SIG-M5 treated with dmso at 0.1 percent for 504 hours (cell line): Measurements from ENCODE around the gene BCAS3.

Experiments used
- DNase-seq: peaks from one replicate; lab custom pipeline; 2025; ENCODE audit not compliant: unreplicated experiment; lab: John Stamatoyannopoulos, UW

Gene BCAS3

DNA sequence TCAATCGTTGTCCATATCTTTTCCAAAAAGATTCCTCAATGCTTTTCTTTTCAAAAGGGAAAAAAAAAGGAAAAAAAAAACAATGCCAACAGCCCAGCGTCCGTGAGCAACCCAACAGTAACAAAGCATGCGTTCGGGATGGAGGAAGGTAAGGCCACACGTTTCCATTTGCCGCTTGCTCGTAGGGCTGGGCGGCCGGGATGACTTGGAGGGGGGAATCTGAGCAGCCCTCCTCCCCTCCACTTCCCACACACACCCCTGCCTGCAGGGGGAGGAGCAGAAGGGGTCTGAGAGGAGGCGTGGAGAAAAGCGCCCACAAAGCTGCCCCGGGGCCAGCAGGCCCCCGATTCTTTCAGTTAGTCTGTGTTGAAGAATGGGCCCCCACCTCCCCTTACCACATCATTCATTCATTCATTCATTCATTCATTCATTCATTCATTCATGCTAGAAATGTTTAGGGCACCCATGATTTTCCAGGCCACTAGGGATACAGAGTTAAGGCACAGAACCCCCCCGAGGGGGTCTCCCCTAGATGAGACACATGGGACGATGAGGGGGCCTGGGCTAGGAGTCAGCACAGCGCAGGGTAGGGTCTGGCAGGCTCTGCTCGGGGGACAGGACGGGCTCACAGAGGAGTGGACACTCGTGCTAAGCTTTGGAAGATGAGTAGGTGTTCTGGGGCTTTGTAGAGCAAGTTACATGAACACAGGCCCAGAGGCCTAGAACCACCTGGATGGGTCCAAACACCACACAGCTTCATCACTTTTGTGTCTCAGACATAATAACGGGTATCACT is 711.1 kb downstream of the BCAS3 start:
- no peak for DNase-seq

DNA sequence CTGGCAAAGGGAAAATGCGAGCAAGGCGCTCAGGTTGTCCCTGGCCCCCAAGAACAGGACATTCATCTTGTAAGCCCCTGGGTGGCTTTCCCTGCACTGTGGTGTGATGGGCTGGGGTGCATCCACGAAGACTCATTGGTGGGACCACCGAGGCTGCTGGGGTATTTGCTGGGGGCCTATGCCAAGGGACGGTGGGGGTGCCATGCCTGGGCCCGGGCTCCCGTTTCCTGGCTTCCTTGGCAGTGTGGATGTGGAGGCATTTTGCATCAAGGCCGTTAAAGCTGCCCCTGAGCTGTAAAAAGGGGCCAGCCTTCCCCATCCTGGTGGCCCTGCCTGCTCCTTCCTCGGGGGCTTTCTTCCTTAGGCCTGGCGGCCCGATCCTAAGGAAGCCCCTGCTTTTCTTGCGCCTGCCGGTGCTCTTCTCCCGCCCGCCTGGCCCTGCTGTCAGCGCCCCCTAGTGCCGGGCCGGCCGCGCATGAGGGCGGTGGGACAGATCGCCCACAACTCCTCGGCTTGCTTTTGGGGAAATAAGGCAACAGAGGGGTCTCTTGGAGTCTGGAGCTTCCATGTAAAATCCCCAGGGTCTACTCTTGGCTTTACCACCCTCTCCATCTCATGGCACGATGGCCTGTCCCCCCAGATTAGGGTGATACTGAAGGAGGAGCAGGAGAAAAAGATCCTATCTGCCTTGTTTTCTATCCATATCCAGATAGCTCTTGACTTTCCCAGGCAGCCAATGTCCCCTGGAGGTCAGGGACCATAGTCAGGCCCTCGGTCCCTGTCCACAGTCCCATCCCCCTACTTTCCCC is 712.2 kb downstream of the BCAS3 start:
- peak; percentile 64 for DNase-seq

DNA sequence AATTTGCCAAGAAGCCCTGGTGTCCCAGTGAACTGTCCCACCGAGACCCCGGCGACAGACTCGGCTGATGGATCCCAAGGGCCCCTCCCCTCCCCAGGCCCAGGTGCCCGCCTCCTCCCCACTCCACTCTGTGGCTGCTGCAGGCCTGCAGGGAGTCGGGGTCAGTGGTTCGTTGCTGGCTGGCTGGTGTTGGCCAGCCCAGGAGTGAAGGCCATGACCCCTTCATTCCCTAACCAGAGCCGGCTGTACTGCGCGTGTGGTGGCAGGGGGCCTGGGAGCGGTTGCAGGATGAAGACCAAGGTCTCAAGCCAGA is 712.8 kb downstream of the BCAS3 start:
- no peak for DNase-seq

DNA sequence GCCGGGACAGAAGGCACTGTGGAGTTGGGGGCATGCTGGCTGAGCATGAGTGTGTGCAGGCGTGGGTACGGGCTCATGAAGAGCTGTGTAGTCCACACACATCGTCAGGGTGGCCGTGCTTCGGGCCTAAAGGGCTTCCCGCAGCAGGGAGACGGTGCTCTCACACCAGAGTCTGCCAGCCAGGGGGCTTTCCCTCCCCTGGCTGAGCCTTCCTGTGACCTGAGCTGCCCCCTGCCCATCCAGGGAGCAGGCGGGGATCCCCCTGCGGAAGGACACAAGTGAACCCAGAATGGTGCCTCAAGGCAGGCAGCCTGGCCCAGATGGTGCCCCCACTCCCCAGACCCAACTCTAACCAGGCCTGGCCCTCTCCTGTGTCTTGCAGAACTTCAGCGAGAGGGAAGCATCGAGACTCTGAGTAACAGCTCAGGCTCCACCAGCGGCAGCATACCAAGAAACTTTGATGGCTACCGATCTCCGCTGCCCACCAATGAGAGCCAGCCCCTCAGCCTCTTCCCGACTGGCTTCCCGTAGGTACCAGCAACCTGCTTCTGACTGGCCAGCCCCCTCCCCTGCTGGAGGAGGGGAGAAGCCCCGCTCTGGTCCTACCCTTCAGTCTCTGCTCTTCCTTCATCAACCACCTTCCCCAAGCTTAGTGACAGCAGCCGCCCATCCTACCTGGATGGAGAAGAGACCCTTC is 714.1 kb downstream of the BCAS3 start:
- DNase-seq = no peak

DNA sequence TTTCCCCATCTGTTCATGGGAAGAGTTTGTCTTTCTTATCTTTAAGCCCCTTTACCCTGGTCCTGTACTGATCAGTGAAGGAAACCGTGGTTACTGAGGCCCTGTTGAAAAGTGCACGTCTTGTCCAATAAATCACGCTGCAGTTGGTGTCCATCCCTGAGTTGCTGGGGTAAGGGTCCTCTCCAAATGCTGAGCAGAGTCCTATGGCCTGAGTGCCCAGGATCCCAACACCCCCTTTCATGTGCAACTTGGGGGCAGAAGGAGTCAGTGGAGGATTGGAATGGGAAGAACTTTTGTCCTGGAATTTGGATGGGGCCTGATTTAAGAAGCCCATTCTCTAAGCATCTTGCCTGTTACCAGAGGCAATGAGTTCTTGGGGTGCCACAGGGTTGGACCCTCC is 715.0 kb downstream of the BCAS3 start:
- DNase-seq = no peak

DNA sequence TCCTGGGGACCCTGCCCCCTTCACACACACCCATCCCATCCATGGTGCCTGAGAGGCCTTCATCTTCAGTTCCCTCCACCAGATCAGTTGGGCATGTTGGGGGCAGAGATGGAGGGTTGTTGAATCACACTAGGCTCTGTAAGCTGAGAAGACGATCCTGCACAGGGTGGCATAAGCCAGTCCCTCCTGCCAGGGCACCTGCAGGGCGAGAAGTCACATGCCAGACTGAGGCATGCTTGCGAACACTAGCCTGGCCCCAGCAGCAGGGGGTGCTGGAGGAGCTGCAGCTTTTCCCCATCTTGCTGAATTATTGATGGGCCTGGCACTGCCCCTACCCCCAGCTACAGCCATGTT is 715.9 kb downstream of the BCAS3 start:
- peak; percentile 100 for DNase-seq

DNA sequence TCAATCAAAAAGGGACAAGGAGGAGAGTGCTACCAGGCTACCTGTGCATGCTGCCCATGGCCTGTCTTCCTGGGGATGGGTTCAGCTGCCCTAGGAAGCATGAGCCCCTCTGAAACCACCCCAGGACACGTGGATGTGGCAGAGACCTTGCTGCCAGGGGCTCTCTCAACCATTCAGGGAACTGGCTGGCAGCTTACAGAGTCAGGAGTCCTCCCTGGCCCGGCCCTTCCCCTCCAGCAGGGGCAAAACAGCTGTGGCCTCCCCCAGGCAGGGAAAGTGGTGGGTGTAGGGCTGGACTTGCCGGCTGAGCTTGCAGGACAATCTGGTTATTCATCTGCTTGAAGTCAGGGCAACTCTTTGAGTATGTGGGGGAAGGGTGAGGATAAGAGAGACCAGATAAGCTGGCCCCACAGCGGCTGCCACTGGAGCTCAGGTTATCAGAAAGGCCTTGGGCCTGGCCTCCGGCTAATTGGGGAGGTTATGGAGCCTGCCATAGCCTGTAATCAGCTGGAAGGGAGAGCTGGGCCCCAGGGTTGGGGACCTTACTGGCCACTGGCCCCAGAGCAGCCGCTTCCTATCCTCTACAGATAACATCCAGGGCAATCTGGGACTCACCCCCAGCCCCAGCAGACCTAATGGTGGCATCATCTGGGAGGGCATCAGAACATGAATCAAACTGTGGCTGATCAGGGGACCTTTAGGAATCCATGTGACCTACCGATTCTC is 716.4 kb downstream of the BCAS3 start:
- DNase-seq = peak; percentile 80

DNA sequence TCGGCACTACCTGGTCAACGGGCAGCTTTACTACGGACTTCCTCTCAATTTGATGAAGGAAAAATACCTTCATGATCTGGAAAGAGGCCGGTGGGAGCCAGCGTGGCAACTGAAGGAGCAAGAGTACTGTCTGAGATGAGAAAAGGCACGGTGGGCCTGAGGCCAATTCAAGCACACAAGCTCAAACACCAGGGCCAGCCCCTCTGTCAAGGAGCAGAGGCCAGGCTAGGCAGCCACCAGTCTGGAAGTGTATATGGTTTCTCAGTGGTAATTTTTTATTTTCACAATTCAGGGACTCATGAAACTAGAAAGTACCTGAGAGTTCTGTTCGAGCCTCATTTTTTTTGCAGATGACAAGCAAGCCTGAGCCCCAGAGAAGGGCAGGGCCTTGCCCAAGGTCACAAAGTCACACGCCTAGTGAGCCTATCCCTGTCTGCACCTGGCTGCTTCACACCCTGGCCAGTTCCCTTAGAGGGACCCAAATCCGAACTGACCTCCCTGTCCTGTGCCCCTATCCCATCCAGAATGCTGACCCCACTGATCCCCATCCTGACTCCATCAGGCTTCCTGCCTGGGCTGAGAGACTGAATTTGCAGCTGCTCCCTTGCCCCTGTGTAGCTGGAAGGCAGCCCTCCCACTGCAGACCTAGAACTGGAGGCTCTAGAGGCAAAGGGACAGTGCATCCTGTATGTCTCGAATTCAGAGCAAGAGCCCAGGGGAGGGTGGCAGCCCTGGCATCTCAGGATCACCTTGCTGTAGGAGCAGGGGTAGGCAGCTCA is 717.2 kb downstream of the BCAS3 start:
- DNase-seq = no peak

DNA sequence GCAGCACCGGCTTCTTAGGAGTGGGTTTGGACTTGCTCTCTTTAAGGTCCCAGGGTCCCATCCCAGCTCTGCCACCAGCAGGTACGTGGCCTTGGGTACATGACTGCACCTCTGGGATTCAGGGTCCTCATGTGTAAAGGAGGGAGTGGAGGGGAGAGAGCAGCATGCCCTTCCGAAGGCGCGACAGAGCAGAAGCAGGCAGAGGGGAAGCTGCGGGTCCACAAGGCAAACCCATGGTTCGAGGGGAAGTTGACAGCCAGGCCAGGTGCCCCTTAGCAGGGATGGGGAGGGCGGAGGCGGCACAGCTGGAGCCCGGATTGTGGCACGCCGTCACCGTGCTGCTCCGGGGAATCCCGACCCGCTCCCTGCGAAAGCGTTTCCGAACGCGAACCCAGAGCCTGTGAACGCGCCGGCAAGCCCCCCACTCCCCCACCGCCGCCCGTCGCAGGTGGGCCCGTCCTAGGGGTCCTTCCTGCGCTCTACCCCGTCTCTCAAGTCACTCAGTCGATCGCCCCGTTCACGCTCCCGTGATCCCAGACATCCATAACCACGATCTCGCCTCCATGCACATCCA is 717.8 kb downstream of the BCAS3 start:
- no peak for DNase-seq

DNA sequence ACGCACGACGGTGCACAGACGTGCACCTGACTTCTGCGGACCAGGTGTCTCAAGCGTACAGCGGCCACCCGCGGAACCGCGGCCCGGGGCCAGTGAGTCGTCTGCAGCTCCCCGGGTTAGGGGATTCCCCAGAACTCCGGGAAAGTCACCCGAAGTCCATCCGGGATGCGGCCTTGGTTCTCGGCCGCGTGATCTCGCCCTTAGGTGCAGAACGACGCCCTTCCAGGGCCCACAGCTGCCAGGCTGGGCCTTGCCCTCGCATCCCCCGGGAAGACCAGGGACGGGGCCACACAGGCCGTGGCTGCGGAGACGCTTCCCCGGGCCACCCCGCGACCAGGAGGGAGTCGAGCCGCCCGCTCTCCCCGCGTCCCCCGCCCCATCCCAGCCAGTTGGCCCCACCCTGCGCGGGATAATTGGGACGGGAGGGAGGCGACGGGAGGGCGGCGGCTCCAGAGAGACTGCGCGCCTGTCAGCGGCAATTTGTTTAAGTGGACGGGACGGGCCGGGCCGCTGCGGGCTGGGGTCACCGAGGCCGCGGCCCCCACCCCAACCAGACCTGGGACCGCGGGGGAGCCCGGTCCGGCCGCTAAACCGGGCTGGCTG is 718.4 kb downstream of the BCAS3 start:
- no peak for DNase-seq

DNA sequence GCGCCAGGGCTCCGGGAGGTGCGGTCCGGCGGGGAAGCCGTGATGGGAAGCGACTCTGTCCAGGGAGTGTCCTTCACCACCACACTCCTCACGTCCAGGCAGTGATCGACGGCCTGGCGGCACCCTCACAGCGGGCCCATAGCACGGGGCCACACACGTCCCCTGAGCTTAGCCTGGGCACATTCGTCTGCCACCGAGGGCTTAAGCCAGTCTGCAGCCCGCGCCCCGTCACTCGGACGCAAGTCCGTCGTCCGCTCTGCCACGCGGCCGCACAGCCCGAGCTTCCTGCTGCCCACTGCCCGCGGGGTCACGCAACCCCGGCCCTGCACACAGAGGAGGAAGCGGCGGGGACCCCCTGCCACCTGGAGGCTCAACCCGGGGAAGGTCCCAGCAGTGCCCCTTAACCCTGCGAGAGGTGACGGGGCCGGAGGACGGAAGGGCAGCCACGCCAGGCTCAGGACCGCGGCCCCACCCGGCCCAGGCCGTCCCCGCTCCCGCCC is 719.0 kb downstream of the BCAS3 start:
- no peak for DNase-seq

DNA sequence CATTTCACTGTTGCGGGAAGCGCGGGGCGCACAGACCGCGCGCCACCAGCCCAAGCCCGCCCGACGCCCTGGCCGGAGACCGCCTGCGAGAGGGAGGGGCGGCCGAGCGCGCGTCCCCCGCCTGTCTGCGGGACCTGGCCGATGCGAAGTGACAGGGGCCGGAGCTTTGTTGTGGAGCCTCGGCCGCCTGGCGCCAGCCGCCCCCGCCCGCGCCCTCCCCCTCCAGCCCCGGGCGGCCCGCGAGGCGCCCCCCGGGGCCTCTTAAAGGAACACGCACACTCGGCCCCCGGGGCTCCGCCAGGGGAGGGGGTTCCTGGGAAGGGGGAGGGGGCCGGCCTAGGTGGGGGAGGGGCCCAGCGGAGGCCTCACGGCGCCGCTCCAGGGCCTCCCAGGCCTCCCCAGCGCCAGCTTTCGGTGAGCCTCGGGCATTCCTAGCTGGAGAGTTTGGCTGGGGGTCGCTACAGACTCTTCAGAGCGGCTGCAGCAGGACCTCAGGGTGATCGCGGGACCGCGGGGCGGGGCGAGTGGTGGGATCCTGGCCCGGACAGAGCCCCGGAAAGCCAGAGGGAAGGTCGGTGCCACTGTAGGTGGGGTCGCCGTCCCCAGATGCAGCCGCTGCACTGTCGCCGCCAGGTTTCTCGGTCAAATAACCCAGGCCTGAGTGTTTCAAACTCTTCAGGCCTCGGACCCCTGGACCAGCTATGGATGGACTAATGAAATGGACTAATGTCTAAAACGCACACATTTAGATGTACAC is 719.6 kb downstream of the BCAS3 start:
- DNase-seq = no peak

DNA sequence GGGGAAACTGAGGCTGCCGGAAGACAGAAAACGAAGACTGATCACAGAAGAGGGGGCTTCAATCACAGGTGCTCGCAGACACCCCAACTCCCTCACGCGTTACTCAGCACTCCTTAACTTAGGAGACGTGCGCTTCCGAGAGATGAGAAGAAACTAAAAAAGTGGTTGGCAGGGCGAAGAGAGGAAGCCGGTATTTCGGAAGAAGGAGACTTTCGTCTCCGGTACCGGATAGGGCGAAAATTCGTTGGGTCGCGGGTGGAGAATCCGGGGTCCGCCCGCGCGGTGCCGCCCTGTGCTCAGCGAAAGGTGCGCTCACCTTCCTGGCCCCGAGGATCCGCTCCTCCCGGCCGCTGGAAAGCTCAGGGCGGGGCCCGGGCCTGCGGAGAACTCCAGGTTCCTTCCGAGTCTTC is 721.1 kb downstream of the BCAS3 start:
- DNase-seq = no peak

DNA sequence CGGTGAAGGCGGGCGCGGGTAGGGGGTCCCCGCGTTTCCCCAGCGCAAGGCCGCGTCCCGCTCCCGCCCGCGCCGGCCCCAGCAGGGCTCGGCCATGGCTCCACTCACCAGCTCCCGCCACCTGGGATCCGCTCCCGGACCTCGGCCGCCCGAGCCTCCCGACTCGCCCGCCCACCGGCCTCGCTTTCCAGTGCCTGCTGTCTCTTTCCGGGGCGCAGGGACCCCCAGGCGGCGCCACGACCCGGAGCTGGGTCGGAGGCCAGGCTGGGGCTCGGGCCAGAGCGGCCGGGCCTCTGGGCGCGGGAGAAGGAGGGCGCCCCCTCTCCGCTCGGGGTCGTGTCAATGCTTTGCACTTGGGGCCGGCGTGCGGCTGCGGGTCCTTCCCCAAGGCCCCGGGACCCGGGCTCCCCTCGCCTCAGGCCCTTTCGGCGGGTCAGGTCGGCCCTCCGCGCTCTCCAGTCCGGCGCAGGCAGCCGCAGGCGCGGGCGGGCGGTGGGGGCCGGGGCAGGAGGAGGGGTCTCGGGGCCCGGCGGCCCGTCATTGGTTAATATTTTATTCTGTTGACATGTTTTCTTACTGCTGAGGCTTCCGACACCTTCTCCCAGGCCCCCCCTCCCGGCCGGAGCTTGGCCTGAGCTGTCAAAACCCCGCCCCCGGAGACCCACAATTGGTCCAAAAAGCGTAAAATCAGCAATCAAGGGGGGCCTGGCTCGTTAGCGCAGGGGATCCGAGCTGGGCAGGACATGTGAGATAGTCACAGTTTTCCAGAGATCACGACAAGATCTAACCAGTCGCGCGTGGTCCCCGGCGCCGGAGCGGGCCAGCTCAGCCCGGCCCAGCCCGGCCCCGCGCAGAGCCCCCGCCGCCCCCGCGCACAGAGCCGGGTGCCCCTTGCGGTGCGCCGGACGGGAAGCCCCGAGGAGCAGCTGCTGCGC is 721.7 kb downstream of the BCAS3 start, which contains the start of gene TBX2:
Gene TBX2 (plus strand): TSS at position 713 of the 935 bp plus-strand sequence. CDS start 334 bp downstream, outside the sequence.
- DNase-seq = peak; percentile 97

DNA sequence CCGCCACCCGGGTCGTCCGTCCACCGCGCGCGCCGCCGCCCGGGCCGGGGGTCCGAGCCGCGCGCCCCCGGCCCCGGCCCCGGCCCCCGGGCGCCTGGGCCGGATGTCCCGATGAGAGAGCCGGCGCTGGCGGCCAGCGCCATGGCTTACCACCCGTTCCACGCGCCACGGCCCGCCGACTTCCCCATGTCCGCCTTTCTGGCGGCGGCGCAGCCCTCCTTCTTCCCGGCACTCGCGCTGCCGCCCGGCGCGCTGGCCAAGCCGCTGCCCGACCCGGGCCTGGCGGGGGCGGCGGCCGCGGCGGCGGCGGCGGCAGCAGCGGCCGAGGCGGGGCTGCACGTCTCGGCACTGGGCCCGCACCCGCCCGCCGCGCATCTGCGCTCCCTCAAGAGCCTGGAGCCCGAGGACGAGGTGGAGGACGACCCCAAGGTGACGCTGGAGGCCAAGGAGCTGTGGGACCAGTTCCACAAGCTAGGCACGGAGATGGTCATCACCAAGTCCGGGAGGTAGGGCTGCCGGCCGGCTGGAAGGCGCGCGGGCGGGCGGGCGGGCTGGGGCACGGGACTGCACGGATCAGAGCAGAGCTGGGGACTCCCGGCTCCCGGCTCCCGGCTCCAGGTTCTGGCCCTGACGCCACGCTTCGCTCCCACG is 722.5 kb downstream of the BCAS3 start:
- peak; percentile 100 for DNase-seq

DNA sequence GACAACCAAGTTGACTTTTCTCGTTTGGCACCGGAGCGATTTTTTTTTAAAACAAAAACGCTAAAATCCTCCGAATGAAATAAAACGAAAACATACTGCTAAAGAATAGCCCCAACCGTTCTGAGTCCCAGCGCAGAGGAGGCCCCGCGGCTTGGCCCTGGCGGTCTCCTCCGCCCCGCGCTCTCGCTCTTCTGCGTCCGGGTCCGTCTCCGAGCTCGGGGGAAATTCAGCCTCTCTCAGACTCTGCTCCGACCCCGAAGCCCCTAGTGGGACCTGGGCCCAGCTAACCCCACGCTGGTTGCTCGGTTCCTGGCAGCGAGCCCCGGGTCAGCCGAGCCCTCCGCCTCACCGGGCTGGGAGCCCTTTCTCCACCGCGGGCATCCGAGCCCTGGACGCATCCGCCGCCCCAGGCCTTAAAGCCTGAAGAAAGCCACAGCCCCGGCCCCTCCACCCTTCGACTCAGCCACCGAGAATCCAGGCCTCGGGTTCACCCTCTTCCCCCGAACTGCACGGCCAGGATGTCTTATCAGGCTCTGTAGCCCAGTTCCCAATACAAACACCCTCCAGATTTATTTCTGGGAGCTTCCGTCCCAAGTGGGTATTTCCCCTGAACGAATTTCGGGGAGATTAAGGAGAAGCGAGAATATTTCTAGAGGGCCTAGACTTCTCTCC is 723.2 kb downstream of the BCAS3 start:
- no peak for DNase-seq
